ENCODE results near the gene SYNC.
"Not testable (repeated sequence)": the region's sequence is repeated elsewhere in the genome, so short reads cannot be mapped to it uniquely, and the experiment has no call there.

The SYNC gene

GRCh38 chr1:32724678-32725614 lies 22.4 kb upstream of the SYNC start:
- DNase-seq, result peak; percentile 83 to 92

- DNase-seq, result no peak
Measured at GRCh38 chr1:32719681-32720275, 17.2 kb upstream of the SYNC start.

- no peak for DNase-seq
Measured at GRCh38 chr1:32718527-32718926, 16.0 kb upstream of the SYNC start.

- DNase-seq, result no peak
Measured at GRCh38 chr1:32718036-32718435, 15.5 kb upstream of the SYNC start.

GRCh38 chr1:32717503-32717902 lies 14.9 kb upstream of the SYNC start:
- no peak for DNase-seq

GRCh38 chr1:32716312-32717148 lies 14.0 kb upstream of the SYNC start:
- peak in 1 of 2 experiments; percentile 12 for DNase-seq

GRCh38 chr1:32715901-32716311 lies 13.3 kb upstream of the SYNC start:
- no peak for DNase-seq

GRCh38 chr1:32714277-32714676 lies 11.7 kb upstream of the SYNC start:
- DNase-seq, result no peak

- no peak for DNase-seq
Measured at GRCh38 chr1:32713081-32713480, 10.5 kb upstream of the SYNC start.

- DNase-seq, result not testable (repeated sequence)
Measured at GRCh38 chr1:32711221-32711620, 8.7 kb upstream of the SYNC start.

- peak; percentile 6 to 12 for DNase-seq
Measured at GRCh38 chr1:32709476-32709875, 6.9 kb upstream of the SYNC start.

- no peak for DNase-seq
Measured at GRCh38 chr1:32709075-32709474, 6.5 kb upstream of the SYNC start.

GRCh38 chr1:32706491-32706890 lies 3.9 kb upstream of the SYNC start:
- no peak for DNase-seq

- no peak for DNase-seq
Measured at GRCh38 chr1:32705516-32705915, 2.9 kb upstream of the SYNC start.

GRCh38 chr1:32703479-32704291 lies 1.1 kb upstream of the SYNC start:
- no peak for DNase-seq

- no peak for DNase-seq
Measured at GRCh38 chr1:32701951-32702598, 495 bp downstream of the SYNC start.

GRCh38 chr1:32701421-32701911 lies 1.1 kb downstream of the SYNC start:
- no peak for DNase-seq

GRCh38 chr1:32696996-32697395 lies 5.6 kb downstream of the SYNC start:
- DNase-seq, result not testable (repeated sequence)

- DNase-seq, result no peak
Measured at GRCh38 chr1:32696041-32696440, 6.5 kb downstream of the SYNC start.

- DNase-seq, result peak; percentile 69 to 71
Measured at GRCh38 chr1:32695098-32695904, 7.3 kb downstream of the SYNC start.
